ENCODE results near the gene RECQL5. TPM values are rescaled to one million over a fixed set of nuclear protein-coding genes. Genes with fewer than 3 reads are reported as not detected.
A peak's percentile ranks its signal among the peaks of the same experiment; 100 is the strongest.

The RECQL5 gene
- 10 to 100 TPM; 29.3 to 41.9 (median 30.1) TPM for total RNA-seq
- long read RNA-seq, donor 1, transcript RECQL5-201 (20 exons, 3,704 nt) = major isoform, 5 of 20 reads
- long read RNA-seq, donor 1, partial matches to known transcripts = 10 of 20 reads
- long read RNA-seq, donor 1, other reads (novel, unspliced or antisense) = 5 of 20 reads
- long read RNA-seq, donor 2, partial matches to known transcripts = 3 of 10 reads
- long read RNA-seq, donor 2, other reads (novel, unspliced or antisense) = 6 of 10 reads

GRCh38 chr17:75666959-75667790 lies at the start of gene RECQL5, which contains the start of gene SAP30BP:
RECQL5 (minus strand) TSS chr17:75667154; CDS start chr17:75666557, 597 bp downstream.
SAP30BP (plus strand) TSS chr17:75667338; CDS start chr17:75667373, 35 bp downstream.
- ATAC-seq (peak; percentile 100), DNase-seq (peak; percentile 98 to 99 (median 98))
- intact Hi-C loops (cut with DNase I, micrococcal nuclease) = no loop called here
- H3K36me3 ChIP-seq (ENCODE audit: low read depth) = no peaks in the 10 kb centered on the region
- TF ChIP-seq, protein P1, sequence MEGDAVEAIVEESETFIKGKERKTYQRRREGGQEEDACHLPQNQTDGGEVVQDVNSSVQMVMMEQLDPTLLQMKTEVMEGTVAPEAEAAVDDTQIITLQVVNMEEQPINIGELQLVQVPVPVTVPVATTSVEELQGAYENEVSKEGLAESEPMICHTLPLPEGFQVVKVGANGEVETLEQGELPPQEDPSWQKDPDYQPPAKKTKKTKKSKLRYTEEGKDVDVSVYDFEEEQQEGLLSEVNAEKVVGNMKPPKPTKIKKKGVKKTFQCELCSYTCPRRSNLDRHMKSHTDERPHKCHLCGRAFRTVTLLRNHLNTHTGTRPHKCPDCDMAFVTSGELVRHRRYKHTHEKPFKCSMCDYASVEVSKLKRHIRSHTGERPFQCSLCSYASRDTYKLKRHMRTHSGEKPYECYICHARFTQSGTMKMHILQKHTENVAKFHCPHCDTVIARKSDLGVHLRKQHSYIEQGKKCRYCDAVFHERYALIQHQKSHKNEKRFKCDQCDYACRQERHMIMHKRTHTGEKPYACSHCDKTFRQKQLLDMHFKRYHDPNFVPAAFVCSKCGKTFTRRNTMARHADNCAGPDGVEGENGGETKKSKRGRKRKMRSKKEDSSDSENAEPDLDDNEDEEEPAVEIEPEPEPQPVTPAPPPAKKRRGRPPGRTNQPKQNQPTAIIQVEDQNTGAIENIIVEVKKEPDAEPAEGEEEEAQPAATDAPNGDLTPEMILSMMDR (IDR thresholded peaks at IDR 0.05) = no peak
- peaks cover 22% of the 10 kb centered on the region for H3K4me1 ChIP-seq (ENCODE audit: low read depth)
- H3K9me3 ChIP-seq = no peaks in the 10 kb centered on the region
- H3K4me3 ChIP-seq = peak within 1 kb of the TSS; percentile 93

DNA sequence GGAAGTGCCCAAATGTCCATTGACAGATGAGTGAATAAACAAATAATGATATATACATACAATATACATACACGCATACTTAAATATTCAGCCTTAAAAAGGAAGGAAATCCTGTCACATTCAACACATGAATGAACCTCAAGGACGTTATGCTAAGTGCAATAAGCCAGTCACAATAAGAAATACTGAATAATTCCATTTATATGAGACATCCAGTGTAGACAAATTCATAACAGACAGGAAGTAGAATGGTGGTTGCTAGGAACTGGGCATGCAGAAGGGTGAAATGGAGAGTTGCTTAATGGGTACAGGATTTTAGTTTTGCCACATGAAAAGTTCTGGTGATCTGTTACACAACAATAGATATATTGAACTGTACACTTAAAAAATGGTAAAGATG lies 45.5 kb upstream of the RECQL5 start:
- no peak overlapping the region for H3K4me3 ChIP-seq
- intact Hi-C loops (cut with DNase I, micrococcal nuclease) = no loop called here
- ATAC-seq = no peak

GRCh38 chr17:75707079-75707571 lies 40.2 kb upstream of the RECQL5 start:
- H3K4me3 ChIP-seq = no peak overlapping the region
- no peaks in the 10 kb centered on the region for H3K9me3 ChIP-seq
- no peaks in the 10 kb centered on the region for H3K36me3 ChIP-seq (ENCODE audit: low read depth)
- intact Hi-C loops (cut with DNase I, micrococcal nuclease) = no loop called here
- TF ChIP-seq, protein P1 (IDR thresholded peaks at IDR 0.05) = no peak
- ATAC-seq (peak; percentile 12), DNase-seq (no peak)
- H3K4me1 ChIP-seq (ENCODE audit: low read depth) = no peaks in the 10 kb centered on the region

More for the DNA sequence above, 45.5 kb upstream of the RECQL5 start:
- Histone ChIP-seq H3K9me3 (no peaks in the 10 kb centered on the region), H3K4me1 (ENCODE audit: low read depth) (no peaks in the 10 kb centered on the region), H3K36me3 (ENCODE audit: low read depth) (no peaks in the 10 kb centered on the region)
- DNase-seq = no peak
- TF ChIP-seq, protein P1 (IDR thresholded peaks at IDR 0.05) = no peak

- Histone ChIP-seq H3K4me3 (no peak overlapping the region), H3K9me3 (no peaks in the 10 kb centered on the region), H3K4me1 (ENCODE audit: low read depth) (no peaks in the 10 kb centered on the region), H3K36me3 (ENCODE audit: low read depth) (no peaks in the 10 kb centered on the region)
- TF ChIP-seq, protein P1 (IDR thresholded peaks at IDR 0.05) = no peak
- DNase-seq (no peak), ATAC-seq (no peak)
- intact Hi-C loops (cut with DNase I, micrococcal nuclease) = no loop called here
These were observed 39.2 kb upstream of the RECQL5 start for GRCh38 chr17:75706042-75706728.
